ENCODE data around the gene TMEM100.

TMEM100 gene

DNA sequence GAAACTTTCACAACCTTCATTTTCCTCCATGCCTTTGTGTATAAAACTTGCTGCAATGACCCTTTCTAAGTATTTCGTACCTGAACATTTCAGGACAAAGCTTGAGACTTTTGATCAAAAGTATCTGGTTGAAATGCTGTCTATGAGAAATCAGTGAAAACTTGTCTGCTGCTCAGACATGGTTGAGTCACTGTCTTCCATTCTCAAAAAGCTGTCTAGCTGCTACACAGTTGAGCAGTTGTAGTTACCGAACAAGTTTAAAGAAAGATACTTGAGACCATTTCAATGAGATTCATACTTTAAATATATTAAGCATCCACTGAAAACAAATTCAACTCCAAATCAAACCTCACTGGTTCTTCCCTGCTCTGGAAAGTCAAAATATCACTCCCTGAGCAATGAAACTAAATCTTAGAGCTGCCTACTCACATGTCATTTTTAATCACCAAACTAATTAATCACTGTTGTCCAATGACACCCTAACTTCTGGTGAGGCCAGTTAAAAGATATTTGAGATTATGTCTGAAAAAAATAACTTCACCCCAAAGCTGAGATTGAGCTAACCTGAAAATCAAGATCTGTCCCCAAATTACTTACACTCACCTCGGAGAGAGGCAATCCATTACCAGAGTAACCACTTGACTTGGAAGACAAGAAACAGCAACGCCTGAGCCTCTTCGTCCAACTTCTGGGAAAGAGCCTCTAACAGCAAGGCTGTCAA lies 488 bp downstream of the TMEM100 start:
- intact Hi-C loops (cut with DNase I), result no loop called here
- DNase-seq, result no peak

DNA sequence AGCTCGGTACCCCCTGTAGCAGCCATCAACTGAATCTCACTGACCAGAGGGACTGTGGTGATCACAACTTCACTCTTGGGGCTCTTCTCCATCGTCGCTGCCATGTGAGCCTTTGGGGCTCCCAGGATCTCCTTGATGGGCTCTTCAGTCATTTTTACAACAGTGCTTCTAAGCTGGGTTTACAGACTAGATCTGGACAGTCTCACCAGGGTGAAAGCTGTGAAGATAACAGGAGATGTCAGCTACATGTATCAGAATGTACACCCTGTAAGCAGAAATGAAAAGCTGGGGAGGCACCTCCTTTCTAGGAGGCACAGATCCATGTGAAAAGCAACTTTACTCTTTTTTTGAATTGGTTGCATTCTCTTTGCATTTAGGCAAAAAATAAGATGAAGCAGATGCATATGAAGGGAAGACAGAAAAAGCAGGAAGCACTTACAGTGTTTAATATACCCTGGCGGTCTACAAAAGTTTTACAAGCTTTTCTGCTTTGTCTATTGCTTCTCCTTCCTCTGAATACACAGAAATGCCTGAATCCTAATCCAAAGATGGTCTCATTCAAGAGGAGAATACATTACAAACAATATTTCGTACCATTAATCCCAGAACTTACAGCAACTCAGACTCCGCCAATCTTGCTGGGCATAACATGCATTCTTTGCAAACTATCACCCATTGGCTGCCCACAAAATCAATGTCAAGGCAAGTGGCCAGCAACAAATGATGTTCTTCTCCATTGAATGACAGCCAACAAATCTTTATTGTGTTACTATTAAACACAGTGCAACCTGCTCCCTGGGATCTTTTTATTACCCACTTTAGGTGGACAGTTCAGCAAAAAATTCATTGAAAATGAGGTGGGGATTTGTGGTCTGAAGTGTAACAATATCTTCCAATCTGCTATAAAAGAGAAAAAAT lies 1.5 kb downstream of the TMEM100 start:
- intact Hi-C loops (cut with DNase I), result no loop called here
- DNase-seq, result no peak

DNA sequence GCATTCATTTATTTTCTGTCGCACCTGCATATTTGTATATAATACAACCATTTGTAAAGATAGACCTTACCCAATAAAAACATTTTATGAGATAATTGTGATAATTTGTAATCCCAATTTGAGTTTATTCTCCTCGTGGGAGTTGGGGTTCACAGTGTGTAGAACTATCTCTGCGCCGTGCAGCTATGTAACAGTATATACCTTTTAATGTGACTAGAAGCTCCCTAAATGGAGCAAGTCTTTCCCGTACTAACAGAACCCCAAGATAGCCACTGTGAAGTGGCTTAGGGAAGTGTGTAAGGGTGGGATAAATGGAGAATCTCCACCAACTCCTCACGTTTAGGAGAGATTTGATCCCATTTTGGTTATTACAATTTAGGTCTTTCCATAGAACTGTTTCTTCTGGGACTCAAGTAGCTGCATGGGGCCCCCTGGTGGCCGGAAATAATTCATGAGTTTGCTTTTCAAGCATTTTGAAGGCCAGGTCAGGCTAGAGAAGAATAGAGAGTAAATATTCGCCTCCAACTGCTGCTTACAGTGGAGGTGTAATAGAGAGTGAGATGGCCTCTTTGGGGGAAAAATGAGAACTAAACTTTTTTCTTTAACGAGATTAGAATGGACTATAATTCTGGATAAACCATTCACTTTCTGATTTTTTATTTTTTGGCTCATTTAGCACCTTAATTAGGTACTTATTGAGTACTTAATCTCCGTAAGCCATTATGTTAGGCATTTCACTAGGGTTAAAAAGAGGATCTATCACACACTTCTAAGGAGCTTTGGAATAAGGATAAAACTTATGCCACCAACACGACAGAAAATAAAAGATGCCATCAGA lies 4.5 kb downstream of the TMEM100 start:
- intact Hi-C loops (cut with DNase I), result loop anchor here (2.0 kb wide), 1 partner anchor 191 kb away; no protein-coding TSS in a partner anchor
- peak; percentile 35 to 93 (median 73) for DNase-seq

DNA sequence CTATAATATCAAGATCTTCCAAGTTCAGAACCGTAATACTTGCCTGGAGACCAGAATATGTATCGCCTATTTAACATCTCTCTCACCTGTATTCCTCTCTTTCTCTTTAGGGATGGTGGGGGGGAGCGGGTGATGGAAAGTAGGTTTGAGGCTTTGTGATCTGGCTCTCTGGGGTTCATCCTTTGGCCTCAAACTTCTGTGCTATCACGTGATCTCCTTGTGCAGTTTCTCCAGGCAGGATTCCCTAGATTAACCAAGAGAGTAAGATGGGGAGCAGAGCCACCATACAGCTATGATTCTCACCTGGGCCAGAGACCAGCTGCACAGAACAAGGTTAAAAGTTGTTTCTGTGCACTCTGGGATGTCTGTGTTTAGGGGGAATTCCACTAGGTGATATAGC lies 5.2 kb downstream of the TMEM100 start:
- intact Hi-C loops (cut with DNase I), result no loop called here
- no peak for DNase-seq

DNA sequence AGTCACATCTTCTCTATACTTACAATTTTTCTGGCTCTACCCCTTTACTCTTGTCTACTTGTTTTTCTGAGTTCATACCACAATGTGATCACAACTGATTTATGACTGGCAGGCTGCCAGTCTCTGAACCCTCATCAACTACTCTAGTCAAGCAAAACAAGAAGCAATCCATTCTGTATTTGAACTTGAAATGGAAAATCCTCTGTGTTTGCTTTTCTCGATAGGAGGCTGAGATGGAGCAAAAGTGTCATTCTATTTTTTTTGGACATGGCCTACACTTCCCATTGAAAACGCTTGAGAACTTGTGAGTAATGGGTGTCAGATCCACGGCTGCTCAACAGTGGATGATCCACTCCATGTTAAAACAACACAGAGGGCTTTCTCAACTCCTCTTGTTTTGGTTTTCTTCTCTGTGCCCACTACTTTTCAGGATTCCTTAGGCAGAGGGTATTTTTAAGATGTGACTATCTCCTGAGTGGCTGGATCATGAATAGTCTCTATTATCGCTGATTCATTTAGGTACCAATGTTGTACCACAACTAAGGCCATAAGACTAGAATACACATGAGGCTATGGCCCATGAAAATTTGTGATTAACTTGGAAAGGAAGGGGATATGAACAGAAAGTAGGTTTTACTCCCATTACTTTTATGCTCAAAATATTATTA lies 11.7 kb downstream of the TMEM100 start:
- intact Hi-C loops (cut with DNase I), result no loop called here
- no peak for DNase-seq

DNA sequence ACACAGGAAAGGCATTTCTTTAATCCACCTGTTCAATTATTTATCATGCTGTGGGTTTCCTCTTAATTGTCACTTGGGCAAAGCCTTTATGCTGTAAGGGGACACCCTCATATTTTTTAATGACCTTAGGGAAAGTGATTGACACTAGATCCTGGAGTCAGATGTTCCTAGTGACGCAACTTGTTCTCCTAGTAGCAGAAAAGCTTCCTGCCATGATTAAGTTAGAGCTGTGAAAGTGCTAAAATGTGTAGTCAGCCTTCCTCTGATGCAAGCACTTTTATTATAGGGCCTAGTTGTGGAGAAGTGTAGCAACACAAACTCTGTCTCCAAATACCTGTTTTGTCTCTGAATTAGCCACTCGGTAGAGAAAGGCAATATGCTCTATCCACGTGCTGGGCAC lies 12.3 kb downstream of the TMEM100 start:
- DNase-seq, result no peak
- intact Hi-C loops (cut with DNase I), result no loop called here

DNA sequence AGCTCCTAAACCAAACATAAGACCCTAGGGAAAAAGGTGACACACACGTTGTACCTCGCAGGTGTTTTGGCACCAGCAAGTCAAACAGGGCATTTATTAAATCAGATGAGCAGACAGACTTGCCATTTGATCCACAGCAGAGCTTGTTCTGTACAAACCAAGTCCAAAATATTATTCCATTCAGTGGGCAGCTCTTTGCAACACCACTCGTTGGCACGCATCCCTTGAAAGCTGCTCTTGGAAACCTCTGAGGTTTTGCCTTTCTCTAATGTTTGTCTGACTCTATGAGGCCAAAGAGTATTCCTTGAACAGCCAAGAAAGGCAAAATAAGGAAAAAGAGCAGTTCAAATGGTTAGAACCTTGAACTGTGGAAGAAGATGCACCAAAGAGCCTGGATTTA lies 12.7 kb downstream of the TMEM100 start:
- intact Hi-C loops (cut with DNase I), result no loop called here
- no peak for DNase-seq

DNA sequence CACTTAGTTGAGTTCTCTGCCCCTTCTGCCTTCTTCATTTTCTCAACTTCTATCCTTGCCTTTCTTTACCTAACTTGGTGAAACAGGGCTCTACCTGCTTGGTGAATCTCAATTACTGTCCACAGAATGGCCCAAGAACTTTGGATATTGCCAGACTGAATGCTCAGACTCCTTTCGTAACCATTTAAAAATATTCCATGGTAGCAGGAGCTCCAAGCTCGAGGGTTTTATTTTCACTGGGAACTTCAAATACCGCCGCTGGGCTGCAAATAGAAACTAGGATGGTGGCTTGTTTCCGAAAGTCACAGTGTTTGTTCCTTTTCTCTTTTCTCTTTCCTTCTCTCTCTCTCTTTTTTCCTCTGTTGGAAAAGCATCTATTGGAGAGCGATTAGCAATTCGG lies 13.2 kb downstream of the TMEM100 start:
- intact Hi-C loops (cut with DNase I), result no loop called here

DNA sequence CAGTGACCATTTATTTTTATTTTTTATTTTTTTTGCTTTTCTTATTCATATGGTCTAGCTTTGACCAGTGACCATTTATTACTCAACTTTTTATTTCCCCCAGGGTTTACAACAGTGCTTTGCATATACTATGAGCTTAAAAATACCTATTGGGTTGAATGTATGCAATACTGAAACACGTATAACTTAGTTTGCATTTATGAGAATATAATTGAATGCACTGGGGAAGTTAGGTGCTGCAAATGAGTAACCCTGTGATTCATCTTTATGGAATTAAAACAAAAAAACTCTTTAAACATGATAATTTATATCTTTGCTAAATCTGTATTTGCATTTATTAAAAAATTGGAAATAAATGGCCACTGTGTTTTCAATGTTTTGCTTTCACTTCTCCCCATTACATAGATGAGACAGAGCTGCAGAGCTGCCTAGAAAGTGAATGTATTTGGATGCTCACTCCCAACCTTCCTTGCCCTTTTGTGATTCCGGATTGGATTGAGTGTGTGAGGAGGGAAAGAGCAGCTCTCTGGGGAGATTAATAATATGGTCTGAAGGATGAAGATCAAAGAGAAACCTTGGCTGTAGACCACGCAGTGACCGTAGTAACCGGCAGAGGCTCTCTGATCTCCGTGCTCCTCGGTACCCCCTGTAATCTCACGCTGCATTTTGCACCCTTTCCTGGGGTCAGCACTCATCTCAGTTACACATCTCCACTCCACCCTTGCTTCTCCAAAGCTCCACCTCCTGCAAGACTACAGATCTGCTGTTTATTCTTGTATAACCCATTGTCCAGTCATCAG lies 14.3 kb downstream of the TMEM100 start:
- intact Hi-C loops (cut with DNase I), result no loop called here
- DNase-seq, result no peak

More for the DNA sequence above, 13.2 kb downstream of the TMEM100 start:
- no peak for DNase-seq

DNA sequence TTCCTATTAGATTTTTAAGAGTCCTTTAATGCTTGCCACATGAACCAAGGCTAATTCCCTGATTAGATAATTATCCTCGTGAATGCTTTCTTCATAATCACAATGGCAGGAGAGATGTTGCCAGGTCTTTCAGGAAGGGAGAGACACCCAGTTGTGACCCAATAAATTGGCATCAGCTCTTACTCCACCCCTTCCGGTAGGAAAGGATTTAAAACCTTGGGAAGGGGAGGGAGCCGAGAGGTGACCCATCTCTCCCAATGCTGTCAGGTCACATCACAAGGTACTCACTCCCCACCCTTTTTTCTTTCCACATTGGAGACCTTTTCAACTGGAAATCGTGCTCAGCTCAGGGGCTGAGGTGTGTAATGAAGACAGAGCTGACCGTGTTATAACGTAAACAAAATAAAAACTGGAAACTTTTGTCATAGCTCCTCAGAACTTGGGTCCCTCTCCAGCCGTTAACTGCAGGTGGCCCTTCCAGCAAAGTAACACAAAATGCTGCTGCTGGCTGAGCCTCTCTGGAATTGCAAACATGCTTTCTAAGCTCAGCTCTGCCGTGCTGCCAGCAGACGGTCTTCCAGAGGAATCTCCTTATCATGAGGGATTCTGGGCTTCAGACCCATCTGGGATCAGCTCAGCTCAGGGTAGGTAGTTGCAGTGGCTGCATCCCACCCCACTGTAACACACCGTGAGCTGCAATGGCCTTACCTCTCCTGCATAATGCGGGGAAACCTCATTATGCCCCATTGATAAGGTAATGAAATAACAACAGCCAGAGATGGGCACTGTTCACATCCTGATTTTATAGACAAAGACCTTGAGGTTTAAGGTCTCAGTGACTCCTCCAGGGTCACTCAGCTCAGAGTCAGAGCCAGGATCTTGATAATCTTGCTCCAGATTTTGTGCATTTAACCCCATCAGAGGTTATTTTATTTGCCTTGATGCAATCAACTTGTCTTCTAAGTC lies 15.6 kb downstream of the TMEM100 start:
- DNase-seq, result no peak
- intact Hi-C loops (cut with DNase I), result no loop called here

DNA sequence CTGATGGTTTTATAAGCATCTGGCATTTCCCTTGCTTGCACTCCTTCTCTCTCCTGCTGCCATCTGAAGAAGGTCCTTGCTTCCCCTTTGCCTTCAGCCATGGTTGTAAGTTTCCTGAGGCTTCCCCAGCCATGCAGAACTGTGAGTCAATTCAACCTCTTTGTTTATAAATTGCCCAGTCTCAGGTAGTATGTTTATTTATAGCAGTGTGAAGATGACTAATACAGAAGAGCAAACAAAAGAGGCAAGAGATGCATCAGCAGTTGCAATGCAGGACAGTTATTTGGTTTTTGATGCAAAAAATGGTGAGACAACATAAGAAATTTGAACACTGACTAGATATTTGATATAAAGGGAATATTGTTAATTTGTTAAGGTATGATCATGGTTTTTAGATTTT lies 16.8 kb downstream of the TMEM100 start:
- no peak for DNase-seq
- intact Hi-C loops (cut with DNase I), result no loop called here

DNA sequence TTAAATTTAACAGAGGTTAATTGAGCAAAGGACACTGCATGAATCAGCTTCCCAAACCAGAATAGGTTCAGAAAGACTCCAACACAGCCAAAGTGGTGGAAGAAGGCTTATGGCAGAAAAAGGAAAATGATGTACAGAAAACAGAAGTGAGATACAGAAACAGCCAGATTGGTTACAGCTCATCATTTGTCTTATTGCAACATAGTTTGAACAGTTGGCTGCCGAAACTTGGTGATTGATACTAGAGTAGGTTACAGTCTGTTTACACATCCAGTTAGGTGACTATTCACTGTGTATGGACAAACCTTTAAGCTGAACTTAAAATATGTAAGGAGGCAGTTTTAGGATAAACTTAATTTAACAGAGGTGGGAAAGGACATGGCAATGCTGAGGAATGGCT lies 18.3 kb downstream of the TMEM100 start:
- intact Hi-C loops (cut with DNase I), result no loop called here
- DNase-seq, result no peak

DNA sequence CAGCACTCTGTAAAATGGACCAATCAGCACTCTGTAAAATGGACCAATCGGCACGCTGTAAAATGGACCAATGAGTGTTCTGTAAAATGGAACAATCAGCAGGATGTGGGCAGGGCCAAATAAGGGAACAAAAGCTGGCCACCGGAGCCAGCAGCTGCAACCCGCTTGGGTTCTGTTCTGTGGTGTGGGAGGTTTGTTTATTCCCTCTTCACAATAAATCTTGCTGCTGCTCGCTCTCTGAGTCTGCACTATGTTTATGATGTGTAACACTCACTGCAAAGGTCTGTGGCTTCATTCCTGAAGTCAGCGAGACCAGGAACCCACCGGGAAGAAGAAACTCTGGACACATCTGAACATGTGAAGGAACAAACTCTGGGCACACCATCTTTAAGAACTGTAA lies 20.5 kb downstream of the TMEM100 start:
- intact Hi-C loops (cut with DNase I), result no loop called here
- no peak for DNase-seq

DNA sequence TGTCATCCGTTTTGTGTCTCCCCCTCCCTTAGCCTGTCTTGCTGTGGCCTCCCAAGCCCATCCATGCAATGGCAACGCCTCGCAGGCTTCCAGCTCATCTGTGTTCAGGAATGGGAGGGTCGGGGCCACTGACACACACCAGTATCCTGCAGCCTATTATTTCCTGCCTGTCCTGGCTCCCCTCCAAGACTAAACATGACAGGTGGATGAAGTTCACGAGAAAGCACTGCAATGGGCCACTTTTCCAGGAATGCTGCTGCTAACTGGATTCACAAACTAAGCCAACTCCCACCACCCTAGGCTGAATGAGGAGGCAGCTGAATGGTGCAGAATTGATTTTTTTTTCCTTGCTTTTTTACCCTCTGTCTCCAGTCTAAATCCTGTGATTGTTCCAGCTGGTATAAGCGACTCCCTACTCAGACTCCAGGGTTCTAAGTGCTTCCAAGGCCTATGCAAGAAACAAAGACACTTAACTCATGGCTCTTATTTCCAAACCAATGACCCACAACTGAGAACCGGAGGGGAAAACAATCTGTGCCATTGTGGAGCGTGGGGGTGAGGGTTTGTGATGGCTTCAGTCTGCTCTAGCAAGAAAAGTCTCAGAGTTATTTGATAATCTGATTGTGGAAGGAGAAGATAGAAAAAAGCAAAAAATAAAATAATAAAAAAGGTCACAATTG lies 23.3 kb downstream of the TMEM100 start:
- DNase-seq, result no peak
- intact Hi-C loops (cut with DNase I), result no loop called here

DNA sequence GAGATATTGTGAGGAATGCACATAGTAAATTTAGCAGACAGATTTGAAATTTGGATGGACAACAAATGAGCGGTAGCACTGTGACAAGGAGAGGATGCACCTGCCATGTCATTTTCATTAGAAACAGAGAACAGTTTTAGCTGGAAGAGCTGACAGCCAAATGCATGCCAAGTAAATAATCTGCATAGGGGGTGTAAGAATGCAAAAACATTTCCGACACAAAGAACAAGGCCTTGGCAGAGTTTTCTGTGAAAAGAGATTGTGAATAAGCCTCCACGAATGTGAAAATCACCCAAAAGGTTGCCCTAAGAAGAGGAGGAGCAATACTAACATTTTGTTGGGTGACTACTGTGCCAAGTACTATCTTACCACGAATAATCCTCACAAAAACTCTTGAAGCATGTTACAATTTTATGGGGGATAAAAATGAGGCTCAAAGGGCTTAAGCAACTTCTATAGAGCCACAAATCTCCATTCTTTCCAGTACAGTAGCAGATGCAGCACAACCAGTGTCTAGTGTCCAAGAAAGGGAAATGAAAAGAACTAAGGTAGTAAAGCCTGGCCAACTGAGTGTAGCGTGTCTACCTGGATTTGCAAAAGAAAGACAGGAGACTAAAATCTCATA lies 28.3 kb downstream of the TMEM100 start:
- DNase-seq, result no peak
- intact Hi-C loops (cut with DNase I), result no loop called here

DNA sequence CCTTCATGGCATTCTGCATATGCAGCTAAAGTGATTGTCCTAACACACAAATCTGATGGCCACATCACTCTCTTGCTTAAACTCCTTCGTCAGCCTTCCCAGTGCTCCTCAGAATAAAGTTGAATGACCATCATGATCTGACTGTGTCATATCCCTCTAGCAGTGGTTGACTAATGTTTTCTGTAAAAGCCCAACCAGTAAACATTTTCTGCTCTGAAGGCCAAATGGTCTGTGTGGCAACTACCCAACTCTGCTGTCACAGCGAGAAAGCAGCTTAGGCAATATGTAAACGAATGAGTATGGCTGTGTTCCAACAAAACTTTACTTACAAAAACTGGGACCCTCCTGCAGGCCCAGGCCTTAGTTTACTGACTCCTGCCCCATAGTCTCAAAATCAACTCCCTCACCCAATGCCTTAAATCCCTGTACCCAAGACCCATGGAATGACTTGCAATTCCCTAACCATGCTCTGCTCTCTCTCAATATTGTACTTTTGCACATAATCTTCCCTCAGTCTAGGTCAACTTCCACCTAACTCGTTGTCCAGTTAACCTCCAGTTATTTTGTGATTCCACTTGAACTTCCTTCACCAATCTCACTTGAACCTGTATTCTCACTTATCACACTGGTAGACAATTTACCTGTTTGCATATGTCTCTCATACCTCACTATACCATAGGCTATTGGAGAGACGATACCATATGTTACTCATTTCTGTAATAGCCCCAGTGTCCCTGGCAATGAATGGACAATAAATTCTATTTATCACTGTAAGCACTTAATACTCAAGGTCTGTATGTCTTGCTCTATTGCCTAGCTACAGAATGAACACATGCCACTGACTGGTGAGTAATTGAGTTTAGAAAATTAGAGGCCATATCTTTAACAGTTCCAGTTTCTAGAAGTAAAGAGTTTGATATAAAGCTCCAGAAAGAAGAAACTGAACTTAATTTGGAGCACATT lies 29.1 kb downstream of the TMEM100 start:
- DNase-seq, result no peak
- intact Hi-C loops (cut with DNase I), result no loop called here

Data from posterior cingulate gyrus (tissue), 11 donors.